ENCODE results near the gene SMTNL2.
"Not testable (repeated sequence)": the region's sequence is repeated elsewhere in the genome, so short reads cannot be mapped to it uniquely, and the experiment has no call there.

The SMTNL2 gene

DNA sequence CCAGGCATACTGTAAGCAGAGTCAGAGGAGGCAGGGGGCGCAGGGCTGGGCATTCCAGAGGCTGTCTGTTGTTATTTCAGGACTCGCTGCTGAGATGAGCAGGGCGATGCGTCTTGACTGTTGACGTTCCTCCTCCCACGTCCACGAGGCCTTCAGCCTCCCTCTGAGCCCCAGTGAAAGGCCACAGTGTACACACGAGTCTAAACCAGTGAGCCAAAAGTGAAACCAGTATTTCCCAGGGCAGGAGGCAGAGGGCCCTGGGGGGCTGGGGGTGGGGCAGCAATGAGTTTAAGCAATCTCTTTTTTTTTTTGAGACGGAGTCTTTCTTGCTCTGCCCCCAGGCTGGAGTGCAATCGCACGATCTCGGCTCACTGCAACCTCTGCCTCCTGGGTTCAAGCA lies 21.5 kb downstream of the SMTNL2 start:
- no peak for DNase-seq

DNA sequence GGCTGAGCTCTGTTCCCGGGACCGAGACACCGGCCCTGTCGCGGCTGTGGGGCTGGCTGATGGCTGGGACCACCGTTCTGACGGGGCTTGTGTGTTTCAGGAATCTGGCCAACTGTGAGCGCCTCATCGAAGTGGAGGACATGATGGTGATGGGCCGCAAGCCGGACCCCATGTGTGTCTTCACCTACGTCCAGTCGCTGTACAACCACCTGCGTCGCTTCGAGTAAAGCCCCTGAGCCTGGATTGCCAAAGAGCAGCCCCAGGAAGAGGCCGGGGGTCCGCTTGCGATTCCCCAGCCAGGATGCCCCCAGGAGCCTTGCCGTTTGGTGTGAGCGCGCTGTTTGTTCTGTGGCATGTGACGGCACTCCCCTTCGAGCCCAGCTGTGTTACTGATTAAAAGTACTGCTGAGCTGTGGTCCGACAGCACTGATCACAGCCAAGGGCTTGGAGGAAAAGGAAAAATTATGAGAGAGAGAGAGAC lies 23.0 kb downstream of the SMTNL2 start:
- DNase-seq, result no peak

- DNase-seq, result no peak
These were observed 23.5 kb downstream of the SMTNL2 start for GRCh38 chr17:4607773-4608187.

DNA sequence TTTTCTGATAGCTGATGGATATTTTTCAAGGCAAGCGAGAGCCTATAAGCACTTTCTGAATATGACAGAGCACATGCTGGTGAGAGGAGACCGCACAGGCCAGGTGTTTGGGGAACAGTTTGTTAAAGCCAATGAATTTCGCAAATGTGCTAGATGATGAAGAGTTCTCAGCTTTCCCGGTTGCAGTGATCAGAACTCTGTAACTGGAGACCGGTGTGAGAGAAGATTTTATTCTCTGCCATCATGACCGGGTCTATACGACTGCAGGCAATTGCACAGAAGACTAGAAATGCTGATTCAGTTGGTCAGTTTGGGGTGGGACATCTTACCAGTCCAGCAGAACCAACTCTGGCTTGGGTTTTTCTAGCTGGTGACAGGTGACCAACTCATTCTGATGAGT lies 25.4 kb downstream of the SMTNL2 start:
- no peak for DNase-seq

GRCh38 chr17:4610162-4610561 lies 25.8 kb downstream of the SMTNL2 start:
- DNase-seq, result no peak

DNA sequence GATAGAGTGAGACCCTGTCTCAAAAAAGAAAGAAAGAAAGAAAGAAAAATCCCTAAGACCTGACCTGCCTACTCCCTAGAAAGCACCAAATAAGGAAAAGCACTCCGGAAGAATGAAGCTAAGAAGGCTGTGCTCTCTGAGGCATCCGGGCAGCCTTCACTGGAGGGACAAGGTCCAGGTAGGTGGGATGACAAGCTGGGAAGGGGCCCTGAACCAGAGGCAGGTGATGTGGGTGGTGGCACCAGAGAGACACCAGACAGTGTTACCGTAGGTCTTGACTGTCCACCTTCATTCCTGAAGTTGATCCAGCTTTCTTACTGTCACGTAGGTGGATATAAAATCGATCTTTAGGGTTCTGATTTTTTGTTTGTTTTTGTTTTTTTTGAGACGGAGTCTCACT lies 26.3 kb downstream of the SMTNL2 start:
- DNase-seq, result no peak

- DNase-seq, result no peak
These were observed 32.1 kb downstream of the SMTNL2 start for GRCh38 chr17:4616476-4616875.

- DNase-seq, result no peak
These were observed 32.8 kb downstream of the SMTNL2 start for GRCh38 chr17:4617090-4617489.

DNA sequence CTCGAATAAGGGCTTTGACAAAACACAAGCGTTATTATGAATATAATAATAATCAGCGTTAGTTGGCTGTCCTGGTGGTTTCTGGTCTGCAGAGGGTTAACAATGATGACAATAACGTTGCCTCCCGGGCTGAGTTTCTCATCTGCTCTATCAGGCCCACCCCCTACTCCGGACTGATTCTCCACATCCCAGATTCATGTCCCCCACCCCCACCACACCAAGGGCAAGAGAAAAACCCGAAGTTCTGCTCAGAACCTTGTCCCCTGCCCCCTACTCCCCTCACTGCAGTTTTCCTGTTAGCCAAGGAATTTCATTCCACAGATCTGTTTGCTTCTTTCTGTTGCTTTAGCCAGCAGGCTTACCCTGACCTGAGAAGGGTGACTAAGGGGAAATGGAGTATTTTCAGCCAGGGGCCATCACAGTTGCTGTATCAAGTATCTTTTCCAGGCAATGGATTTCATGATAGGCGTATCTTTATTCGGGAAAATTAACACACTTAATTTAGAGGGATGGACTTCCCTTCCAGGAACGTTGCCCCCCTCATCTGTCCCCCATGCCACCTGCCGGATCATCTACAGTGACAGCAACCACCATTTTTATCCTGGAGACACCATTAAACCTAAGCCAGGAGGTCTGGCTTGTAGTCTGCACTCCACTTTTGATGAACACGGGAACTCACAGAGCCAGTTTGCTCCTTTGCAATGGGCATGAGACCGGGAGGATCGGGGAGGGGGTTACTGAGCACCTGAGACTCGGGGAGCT lies 33.4 kb downstream of the SMTNL2 start:
- DNase-seq, result no peak

DNA sequence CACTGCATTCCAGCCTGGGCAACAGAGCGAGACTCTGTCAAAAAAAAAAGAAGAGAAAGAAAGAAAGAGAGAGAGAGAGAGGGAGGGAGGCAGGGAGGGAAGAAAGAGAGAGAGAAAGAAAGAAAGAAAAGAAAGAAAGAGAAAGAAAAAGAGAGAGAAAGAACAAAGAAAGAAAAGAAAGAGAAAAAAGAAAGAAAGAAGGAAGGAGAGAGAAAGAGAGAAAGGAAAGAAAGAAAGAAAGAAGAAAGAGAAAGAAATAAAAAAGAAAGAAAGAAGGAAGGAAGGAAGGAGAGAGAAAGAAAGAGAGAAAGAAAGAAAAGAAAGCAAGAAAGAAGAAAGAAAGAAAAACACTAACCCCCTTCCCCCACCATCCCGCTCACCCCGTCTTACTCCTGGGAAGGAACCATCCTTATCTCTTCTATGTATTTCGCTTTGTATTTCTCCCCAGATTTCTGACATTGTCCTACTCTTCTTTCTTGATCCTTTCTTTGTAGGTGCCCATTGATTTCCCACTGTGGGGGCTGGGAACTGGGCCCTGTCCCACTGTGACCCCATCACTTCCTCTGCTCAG lies 36.3 kb downstream of the SMTNL2 start:
- DNase-seq, result no peak

DNA sequence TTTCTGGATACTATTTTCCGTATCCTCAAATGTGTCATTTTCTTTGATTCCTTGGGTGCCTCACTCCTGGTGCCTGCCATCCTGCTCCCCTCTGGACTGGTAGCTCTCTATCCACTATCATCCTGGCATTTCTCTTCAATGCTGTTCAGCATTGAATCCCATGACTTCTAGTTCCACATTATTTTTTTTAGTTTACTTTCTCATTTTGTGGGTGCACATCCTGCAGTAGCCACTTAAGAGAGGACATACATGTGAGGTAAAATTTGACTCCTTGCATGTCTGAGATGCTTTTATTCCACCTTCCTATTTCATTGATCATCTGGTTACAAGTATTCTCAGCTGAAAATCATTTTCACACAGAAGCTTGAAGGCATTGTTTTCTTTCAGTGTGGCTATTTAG lies 38.0 kb downstream of the SMTNL2 start:
- no peak for DNase-seq

DNA sequence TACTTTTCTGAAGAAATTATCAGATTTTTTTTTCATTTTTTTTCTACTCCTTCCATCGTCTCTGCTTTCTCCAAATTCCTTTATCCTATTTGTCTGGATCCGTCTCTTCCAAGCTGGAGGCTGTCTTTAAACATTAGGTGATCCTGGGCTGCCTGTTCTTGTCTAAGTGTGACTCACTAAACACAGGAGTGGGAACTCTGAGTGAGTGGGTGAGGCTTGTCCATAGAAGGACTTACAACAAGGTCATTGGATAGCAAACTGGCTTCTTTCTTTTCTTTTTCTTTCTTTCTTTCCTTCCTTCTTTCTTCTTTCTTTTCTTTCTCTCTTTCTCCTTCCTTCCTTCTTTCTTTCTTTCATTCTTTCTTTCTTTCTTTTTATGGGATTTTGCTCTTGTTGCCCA lies 38.9 kb downstream of the SMTNL2 start:
- no peak for DNase-seq

DNA sequence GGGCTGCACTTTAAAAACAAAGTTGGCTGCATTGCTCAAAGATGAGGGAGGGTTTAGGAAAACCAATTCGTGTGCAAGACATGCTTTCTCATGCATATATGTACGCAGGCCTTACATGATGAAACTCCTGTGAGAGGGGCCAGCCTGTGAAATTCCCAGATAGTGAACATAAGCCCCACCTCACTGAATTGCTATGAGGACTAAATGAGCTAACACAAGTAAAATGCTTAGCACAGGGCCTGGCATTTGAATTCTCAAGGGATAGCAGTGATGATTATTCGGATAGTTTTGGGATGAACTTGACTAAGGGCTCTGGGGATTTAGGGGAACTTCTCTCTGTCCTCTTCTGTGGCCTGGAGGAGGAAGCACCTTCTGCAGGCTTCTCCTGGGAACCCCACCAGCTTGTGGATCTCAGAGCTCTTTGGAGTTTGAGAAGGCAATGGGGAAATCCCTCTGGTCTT lies 40.2 kb downstream of the SMTNL2 start:
- not testable (repeated sequence) for DNase-seq

DNA sequence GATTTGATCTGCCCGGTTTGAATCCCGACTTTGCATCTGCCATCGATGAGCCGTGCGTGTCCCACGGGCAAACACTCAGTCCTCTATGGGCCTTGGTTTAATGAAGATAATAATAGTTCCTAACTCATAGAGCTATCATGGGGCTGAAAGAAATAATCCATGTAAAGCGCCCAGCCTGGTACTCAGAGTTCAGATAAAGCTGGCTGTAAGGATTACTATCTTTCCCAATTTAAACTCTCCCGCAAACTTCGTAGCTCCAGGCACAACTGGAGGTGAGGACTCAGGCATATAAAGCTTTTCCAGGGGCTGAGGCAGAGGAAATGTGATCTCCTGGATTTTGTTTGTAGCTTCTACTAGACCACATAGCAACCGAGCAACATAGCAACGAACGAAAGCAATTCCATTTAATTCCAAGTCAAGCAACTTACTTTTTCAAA lies 40.9 kb downstream of the SMTNL2 start:
- DNase-seq, result no peak

- no peak for DNase-seq
These were observed 42.5 kb downstream of the SMTNL2 start for GRCh38 chr17:4626734-4627256.

DNA sequence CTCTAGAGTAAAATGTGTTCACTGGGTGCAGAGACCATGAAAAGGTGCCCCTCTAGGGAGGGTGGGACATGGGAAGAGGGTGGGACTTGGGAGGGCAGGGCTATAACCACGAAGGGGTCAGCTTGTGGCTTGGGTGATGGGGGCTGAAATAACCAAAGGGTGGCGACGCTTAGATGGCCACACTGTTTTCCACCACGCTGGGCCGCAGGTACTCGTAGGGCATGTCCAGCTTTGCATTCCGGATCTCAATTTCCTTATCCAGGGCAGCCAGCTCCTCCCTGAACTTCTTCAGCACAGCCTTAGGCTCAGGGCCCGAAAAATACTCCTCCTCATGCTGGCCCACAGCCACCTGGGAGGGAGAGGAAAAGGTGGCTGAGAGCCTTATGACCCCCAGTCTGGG lies 47.1 kb downstream of the SMTNL2 start:
- no peak for DNase-seq

DNA sequence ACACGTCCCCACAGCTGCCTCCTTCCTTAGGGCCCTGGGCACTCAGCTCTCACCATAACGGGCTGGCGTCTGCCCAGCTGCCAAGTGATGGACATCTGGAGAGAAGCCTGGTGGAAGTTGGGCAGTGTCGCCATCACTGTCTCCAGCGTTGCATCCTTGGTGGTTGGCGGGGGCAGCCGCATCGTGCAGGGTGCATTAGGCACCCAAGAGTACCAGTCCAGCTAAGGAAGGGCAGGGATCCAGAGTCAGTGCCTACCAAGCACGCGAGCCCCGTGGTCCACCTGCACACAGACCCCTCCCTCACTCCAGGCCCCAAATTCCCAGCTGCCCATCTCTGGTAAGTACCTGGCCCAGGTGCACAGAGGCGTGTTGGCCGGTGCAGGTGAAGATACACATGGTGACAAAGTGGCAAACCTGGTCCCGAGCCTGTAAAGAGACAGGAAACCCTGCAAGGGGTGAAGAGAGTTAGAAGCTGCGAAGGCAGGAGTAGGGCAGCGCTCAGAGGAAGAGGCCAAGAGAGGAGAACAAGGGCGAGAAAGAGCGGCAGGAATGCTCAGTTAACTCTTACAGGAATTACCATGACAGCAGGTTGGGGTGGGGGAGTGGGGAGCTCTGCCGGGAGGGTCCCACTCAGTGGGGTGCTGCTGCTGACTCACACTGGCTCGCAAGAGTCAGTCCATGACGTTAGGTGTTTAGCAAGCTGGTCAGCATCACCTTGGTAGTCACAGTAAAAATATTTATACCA lies 47.7 kb downstream of the SMTNL2 start:
- DNase-seq, result no peak

DNA sequence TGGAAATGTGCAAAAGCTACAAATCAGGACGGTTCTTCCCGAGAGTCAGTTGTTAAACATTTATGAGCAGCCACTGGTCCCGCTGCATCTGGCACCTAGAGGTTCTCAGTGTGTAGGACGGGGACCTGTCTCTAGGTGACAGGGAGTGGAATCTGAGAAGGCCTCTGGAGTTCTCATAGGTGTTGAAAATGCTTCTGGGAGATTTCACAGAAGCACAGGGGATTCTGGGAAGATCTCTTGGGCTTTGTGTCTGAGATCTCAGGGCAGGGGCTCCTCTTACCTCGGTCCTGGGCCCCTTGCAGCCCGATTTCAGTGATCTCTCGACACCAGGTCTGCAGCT lies 48.2 kb downstream of the SMTNL2 start:
- no peak for DNase-seq

DNA sequence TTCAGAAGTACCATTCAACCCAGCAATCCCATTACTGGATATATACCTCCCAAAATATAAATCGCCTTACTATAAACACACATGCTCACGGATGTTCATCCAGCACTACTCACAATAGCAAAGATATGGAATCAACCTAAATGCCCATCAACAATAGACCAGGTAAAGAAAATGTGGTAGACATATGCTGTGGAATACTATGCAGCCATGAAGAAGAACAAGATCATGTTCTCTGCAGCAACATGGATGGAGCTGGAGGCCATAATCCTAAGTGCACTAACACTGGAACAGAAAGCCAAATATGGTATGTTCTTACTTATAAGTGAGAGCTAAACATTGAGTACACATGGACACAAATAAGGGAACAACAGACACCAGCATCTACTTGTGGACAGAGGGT lies 49.3 kb downstream of the SMTNL2 start:
- no peak for DNase-seq

- no peak for DNase-seq
These were observed 50.6 kb downstream of the SMTNL2 start for GRCh38 chr17:4634976-4635375.

GRCh38 chr17:4635823-4636375 lies 51.6 kb downstream of the SMTNL2 start:
- no peak for DNase-seq

- DNase-seq, result no peak
These were observed 52.3 kb downstream of the SMTNL2 start for GRCh38 chr17:4636474-4637100.

GRCh38 chr17:4638766-4639165 lies 54.4 kb downstream of the SMTNL2 start:
- DNase-seq, result not testable (repeated sequence)
